Measurements from ENCODE around the gene UPF1. TPM values are rescaled to one million over a fixed set of nuclear protein-coding genes. Genes with fewer than 3 reads are reported as not detected.

UPF1 gene
- total RNA-seq, 1 experiment from 2014 or later, result 57.1 TPM

DNA sequence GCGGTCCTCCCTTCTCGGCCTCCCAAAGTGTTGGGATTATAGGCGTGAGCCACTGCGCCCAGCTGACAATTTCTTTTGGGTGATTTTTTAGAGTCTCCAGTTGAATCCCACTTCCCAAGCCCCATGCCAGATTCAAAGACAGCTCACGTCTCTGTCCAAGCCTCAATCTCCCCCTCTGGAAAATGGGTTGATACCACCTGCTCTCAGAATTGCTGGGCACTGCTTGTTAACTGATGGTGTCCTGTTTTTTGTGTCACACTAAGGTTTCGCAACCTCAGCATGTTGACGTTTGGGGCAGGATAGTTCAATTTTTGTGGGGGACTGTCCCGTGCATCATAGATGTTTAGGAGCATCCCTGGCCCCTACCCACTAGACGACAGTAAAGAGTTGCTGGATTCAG lies 14.2 kb upstream of the UPF1 start:
- CTCF ChIA-PET, result no interaction called here
- BruUV-seq (replicated peaks), result no TSS peak
- intact Hi-C loops (cut with micrococcal nuclease; ENCODE audit: unreplicated experiment), result no loop called here
- no peak overlapping the region for H3K4me3 Mint-ChIP-seq (ENCODE audit: low read depth, unreplicated experiment)
- TF ChIP-seq, protein P1, sequence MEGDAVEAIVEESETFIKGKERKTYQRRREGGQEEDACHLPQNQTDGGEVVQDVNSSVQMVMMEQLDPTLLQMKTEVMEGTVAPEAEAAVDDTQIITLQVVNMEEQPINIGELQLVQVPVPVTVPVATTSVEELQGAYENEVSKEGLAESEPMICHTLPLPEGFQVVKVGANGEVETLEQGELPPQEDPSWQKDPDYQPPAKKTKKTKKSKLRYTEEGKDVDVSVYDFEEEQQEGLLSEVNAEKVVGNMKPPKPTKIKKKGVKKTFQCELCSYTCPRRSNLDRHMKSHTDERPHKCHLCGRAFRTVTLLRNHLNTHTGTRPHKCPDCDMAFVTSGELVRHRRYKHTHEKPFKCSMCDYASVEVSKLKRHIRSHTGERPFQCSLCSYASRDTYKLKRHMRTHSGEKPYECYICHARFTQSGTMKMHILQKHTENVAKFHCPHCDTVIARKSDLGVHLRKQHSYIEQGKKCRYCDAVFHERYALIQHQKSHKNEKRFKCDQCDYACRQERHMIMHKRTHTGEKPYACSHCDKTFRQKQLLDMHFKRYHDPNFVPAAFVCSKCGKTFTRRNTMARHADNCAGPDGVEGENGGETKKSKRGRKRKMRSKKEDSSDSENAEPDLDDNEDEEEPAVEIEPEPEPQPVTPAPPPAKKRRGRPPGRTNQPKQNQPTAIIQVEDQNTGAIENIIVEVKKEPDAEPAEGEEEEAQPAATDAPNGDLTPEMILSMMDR (IDR thresholded peaks at IDR 0.05; ENCODE audit: unreplicated experiment), result no peak
- H3K27me3 Mint-ChIP-seq (ENCODE audit: unreplicated experiment), result no peaks in the 10 kb centered on the region
- no peak for DNase-seq
- H3K9me3 Mint-ChIP-seq (ENCODE audit: low read depth, unreplicated experiment), result no peaks in the 10 kb centered on the region
- H3K27ac Mint-ChIP-seq (ENCODE audit: unreplicated experiment), result no peak overlapping the region
- H3K4me1 Mint-ChIP-seq (ENCODE audit: low read depth, unreplicated experiment), result no peaks in the 10 kb centered on the region
- no peaks in the 10 kb centered on the region for H3K36me3 Mint-ChIP-seq (ENCODE audit: insufficient read depth, unreplicated experiment)

DNA sequence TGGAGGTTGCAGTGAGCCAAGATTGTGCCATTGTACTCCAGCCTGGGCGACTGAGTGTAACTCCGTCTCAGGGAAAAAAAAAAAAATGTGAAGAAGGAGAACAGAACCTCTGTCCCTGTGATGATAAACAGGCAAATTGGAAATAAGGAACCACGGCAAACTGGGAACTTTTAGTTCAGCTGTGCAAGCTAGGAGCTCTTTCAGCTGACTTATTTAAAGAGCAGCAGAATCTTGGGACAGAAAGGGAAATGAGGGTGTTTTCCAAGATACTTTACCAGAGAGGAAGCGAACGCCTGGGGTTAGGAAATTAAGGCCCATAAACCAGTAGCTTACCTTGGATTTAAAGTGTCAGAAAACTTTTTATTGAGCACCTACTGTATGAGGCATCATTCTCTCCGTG lies 3.0 kb upstream of the UPF1 start:
- intact Hi-C loops (cut with micrococcal nuclease; ENCODE audit: unreplicated experiment), result no loop called here
- no peak for DNase-seq

DNA sequence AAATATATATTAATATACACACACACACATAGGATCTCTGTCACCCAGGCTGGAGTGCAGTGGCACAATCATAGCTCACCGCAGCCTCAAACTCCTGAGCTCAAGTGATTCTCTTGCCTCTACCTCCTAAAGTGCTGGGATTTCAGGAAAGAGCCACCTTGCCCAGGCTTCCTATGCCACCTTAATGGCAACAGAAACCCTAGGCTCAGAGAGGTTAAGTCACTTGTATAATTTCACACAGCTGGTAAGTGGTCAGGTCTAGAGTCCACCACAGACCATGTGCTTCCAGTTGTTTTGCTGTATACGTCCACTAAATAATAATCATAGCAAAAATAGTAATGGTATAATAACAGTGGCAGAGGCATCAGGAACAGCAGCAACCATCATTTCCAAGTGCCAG lies 1.3 kb upstream of the UPF1 start:
- intact Hi-C loops (cut with micrococcal nuclease; ENCODE audit: unreplicated experiment), result no loop called here
- peaks cover 23% of the 10 kb centered on the region for H3K36me3 Mint-ChIP-seq (ENCODE audit: insufficient read depth, unreplicated experiment)
- H3K4me3 Mint-ChIP-seq (ENCODE audit: low read depth, unreplicated experiment), result no peak overlapping the region
- CTCF ChIA-PET, result no interaction called here
- TF ChIP-seq, protein P1 (IDR thresholded peaks at IDR 0.05; ENCODE audit: unreplicated experiment), result no peak
- H3K4me1 Mint-ChIP-seq (ENCODE audit: low read depth, unreplicated experiment), result peaks cover 9% of the 10 kb centered on the region
- BruUV-seq (replicated peaks), result no TSS peak
- no peaks in the 10 kb centered on the region for H3K9me3 Mint-ChIP-seq (ENCODE audit: low read depth, unreplicated experiment)
- no peak overlapping the region for H3K27ac Mint-ChIP-seq (ENCODE audit: unreplicated experiment)
- no peak for DNase-seq
- peaks cover 8% of the 10 kb centered on the region for H3K27me3 Mint-ChIP-seq (ENCODE audit: unreplicated experiment)

More for the DNA sequence above, 3.0 kb upstream of the UPF1 start:
- Mint-ChIP-seq H3K36me3 (ENCODE audit: insufficient read depth, unreplicated experiment) (peaks cover 16% of the 10 kb centered on the region), H3K4me3 (ENCODE audit: low read depth, unreplicated experiment) (no peak overlapping the region), H3K4me1 (ENCODE audit: low read depth, unreplicated experiment) (no peaks in the 10 kb centered on the region), H3K27ac (ENCODE audit: unreplicated experiment) (no peak overlapping the region), H3K9me3 (ENCODE audit: low read depth, unreplicated experiment) (no peaks in the 10 kb centered on the region), H3K27me3 (ENCODE audit: unreplicated experiment) (peaks cover 8% of the 10 kb centered on the region)
- BruUV-seq (replicated peaks), result no TSS peak
- CTCF ChIA-PET, result interaction anchor here (0.6 to 1.2 kb wide), 4 partner anchors 9 to 377 kb away, joined by 3 to 4 read pairs (median 4); partner anchors contain the start of gene COPE
- TF ChIP-seq, protein P1 (IDR thresholded peaks at IDR 0.05; ENCODE audit: unreplicated experiment), result no peak

DNA sequence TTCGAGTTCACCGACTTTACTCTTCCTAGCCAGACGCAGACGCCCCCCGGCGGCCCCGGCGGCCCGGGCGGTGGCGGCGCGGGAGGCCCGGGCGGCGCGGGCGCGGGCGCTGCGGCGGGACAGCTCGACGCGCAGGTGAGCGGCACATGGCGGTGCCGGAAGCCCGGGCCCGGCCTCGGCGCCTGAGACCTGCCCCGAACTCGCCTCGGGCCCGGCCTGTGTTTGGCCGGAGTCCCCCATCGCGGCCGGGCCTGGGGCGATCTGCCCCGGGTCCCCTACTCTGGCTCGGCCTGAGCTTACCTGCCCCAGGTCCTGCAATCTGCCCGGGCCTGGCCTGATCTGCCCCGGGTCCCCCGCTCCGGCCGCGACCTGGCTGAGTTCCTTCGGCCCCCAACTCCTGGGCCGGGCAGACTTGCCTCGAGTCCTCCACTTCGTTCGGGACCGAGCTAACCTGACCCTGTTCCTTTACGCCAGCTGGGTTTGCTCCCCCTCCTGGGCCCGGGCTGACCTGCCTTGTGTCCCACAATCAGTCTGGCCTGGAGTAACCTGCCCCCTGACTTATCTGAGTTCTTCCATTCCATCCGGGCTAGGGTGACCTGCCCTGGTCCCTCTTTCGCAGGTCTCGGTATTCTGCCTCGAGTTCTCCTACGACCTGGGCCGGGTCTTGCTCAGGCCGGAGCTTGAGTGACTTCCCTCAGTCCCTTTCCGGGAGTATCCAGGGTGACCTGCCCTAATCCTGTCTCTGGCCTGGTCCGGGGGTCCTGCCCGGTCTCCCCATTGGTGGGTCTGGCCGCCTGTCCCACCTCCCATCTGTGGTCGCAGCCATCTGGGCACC lies 764 bp downstream of the UPF1 start:
- BruUV-seq (replicated peaks), result TSS peak; percentile 34
- TF ChIP-seq, protein P1 (IDR thresholded peaks at IDR 0.05; ENCODE audit: unreplicated experiment), result no peak
- Mint-ChIP-seq H3K27me3 (ENCODE audit: unreplicated experiment) (peaks cover 2% of the 10 kb centered on the region), H3K9me3 (ENCODE audit: low read depth, unreplicated experiment) (no peaks in the 10 kb centered on the region), H3K4me1 (ENCODE audit: low read depth, unreplicated experiment) (peaks cover 10% of the 10 kb centered on the region), H3K4me3 (ENCODE audit: low read depth, unreplicated experiment) (peak overlapping the region; percentile 91), H3K27ac (ENCODE audit: unreplicated experiment) (peak overlapping the region; percentile 87), H3K36me3 (ENCODE audit: insufficient read depth, unreplicated experiment) (peaks cover 23% of the 10 kb centered on the region)
- DNase-seq, result peak; percentile 29
- intact Hi-C loops (cut with micrococcal nuclease; ENCODE audit: unreplicated experiment), result no loop called here
- CTCF ChIA-PET, result interaction anchor here (0.5 to 1.5 kb wide), 4 partner anchors 15 to 327 kb away, joined by 3 to 4 read pairs (median 3); no protein-coding TSS in a partner anchor
